ENCODE measurements around the gene EXOC8. TPM values are rescaled to one million over a fixed set of nuclear protein-coding genes. Genes with fewer than 3 reads are reported as not detected.

Gene EXOC8
- total and polyA plus RNA-seq, 2 experiments from 2014 or later, result 3.9 to 14.6 TPM

DNA sequence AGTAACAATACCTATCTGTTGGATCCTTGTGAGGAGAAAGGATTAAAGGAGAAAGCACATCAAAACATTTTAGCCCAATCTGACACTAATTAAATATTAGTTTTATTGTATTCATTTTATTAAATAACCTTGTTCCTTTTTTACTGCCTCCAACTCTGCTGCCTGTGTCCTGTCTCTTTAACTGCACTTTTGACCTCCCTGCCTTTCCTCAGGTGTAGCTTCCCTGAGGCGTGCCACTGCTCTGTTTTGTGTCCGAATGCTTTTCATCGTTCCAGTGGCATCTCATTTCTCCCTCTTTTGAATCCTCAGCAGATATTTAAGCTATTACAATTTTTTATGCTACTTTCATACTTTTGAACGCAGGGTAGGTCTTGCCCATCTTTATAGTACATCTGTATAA, 10.8 kb upstream of the EXOC8 start:
- peaks cover 38% of the 10 kb centered on the region for H3K79me2 ChIP-seq (ENCODE audit: insufficient read depth)
- no peaks in the 10 kb centered on the region for H3K27me3 ChIP-seq (replicated peaks; ENCODE audit: insufficient read depth)
- WGBS, 2 experiments (ENCODE audit: low coverage in 1 of 2, low lambda C conversion rate in 2 of 2, missing lambda C conversion rate in 2 of 2), result 99 to 100% methylated on average over 4 of the region's 4 CpGs
- no peak overlapping the region for H3K27ac ChIP-seq
- TF ChIP-seq EZH2phosphoT487 (IDR thresholded peaks at IDR 0.05; ENCODE audit: insufficient read depth, low read depth), result no peak
- TF ChIP-seq EZH2 (IDR thresholded peaks at IDR 0.05; ENCODE audit: insufficient read depth, poor library complexity, severe bottlenecking), result no peak
- no peak overlapping the region for H3K4me2 ChIP-seq (ENCODE audit: unreplicated experiment)
- no peak overlapping the region for H3K9ac ChIP-seq
- no peaks in the 10 kb centered on the region for H3F3A ChIP-seq (ENCODE audit: insufficient read depth)
- peaks cover 28% of the 10 kb centered on the region for H3K36me3 ChIP-seq (ENCODE audit: low read depth)
- H3K4me3 ChIP-seq, result no peak overlapping the region
- no peak overlapping the region for H2AFZ ChIP-seq
- DNase-seq, result no peak
- no peaks in the 10 kb centered on the region for H3K4me1 ChIP-seq (ENCODE audit: insufficient read depth)
- H3K9me2 ChIP-seq (ENCODE audit: insufficient read depth), result no peaks in the 10 kb centered on the region
- H4K20me1 ChIP-seq (ENCODE audit: insufficient read depth), result no peaks in the 10 kb centered on the region; the same call in 1 of the 2 replicates
- H3K9me3 ChIP-seq (ENCODE audit: low read depth), result no peaks in the 10 kb centered on the region
- in situ Hi-C loops (cut with MboI), result loop anchor here (10.0 kb wide), 1 partner anchor 236 kb away; no protein-coding TSS in a partner anchor

DNA sequence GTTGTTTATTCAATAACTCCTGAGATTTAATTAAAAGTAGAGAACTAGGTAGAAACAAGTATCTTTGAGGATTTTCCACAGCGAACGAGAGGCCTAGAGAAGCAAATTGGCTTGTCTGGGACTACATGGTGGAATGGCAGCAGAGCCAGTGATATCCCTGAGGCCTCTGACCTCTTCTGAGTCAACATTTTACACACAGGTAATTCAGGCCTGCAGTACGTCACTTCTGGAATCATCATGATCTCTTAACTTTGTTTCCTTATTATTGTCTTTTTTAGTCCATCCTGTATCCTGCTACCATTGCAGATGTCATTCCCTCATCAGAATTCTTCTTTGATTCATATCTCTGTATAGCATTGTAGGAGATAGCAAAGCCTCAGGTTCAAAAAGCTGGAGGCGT, 10.3 kb upstream of the EXOC8 start:
- Histone ChIP-seq H2AFZ (no peak overlapping the region), H3K79me2 (ENCODE audit: insufficient read depth) (peaks cover 43% of the 10 kb centered on the region), H3K9me3 (ENCODE audit: low read depth) (no peaks in the 10 kb centered on the region), H3K4me1 (ENCODE audit: insufficient read depth) (no peaks in the 10 kb centered on the region), H3F3A (ENCODE audit: insufficient read depth) (no peaks in the 10 kb centered on the region), H3K36me3 (ENCODE audit: low read depth) (peaks cover 25% of the 10 kb centered on the region), H3K9ac (no peak overlapping the region), H3K4me3 (no peak overlapping the region), H3K4me2 (ENCODE audit: unreplicated experiment) (no peak overlapping the region), H4K20me1 (ENCODE audit: insufficient read depth) (no peaks in the 10 kb centered on the region; the same call in 1 of the 2 replicates), H3K27me3 (replicated peaks; ENCODE audit: insufficient read depth) (no peaks in the 10 kb centered on the region), H3K27ac (no peak overlapping the region), H3K9me2 (ENCODE audit: insufficient read depth) (no peaks in the 10 kb centered on the region)
- no peak for TF ChIP-seq EZH2phosphoT487 (IDR thresholded peaks at IDR 0.05; ENCODE audit: insufficient read depth, low read depth)
- no peak for TF ChIP-seq EZH2 (IDR thresholded peaks at IDR 0.05; ENCODE audit: insufficient read depth, poor library complexity, severe bottlenecking)
- 95 to 96% methylated on average over 4 of the region's 4 CpGs for WGBS, 2 experiments (ENCODE audit: low coverage in 1 of 2, low lambda C conversion rate in 2 of 2, missing lambda C conversion rate in 2 of 2)
- DNase-seq, result no peak
- in situ Hi-C loops (cut with MboI), result loop anchor here (10.0 kb wide), 1 partner anchor 237 kb away; no protein-coding TSS in a partner anchor

DNA sequence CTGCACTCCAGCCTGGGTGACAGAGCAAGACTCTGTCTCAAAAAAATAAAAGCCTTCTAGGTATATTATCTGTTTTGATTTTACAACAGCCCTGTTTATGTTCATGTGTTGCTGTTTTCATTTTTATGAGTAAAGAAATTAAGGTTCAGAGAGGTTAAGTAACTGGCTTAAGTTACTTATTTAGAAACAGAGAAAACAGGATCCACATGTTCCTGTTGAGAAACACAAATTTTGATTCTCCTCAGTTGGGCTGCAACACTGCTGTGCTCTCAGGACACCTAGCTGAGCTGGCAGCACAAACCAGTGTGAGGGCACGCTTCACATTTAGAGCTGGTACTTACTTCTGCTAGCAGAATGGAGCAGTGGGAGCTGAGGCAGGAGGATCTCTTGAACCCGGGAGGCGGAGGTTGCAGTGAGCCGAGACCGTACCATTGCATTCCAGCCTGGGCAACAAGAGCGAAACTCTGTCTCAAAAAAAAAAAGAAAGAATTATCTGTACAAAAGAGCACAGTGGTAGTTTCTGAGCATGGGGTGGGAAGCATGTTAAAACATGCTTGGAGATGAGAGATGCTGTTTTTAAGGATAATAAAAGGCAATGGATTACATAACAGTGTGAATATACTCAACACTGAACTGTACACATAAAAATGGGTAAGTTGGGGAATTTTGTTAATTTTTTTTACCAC, 2.8 kb upstream of the EXOC8 start:
- TF ChIP-seq EZH2phosphoT487 (IDR thresholded peaks at IDR 0.05; ENCODE audit: insufficient read depth, low read depth) (no peak), EZH2 (IDR thresholded peaks at IDR 0.05; ENCODE audit: insufficient read depth, poor library complexity, severe bottlenecking) (no peak)
- WGBS, 2 experiments (ENCODE audit: low coverage in 1 of 2, low lambda C conversion rate in 2 of 2, missing lambda C conversion rate in 2 of 2), result 96 to 98% methylated on average over 6 of the region's 6 CpGs
- Histone ChIP-seq H4K20me1 (ENCODE audit: insufficient read depth) (peaks cover 8% of the 10 kb centered on the region; the same call in 1 of the 2 replicates), H3K36me3 (ENCODE audit: low read depth) (peaks cover 4% of the 10 kb centered on the region; the same call in 1 of the 2 replicates), H3K9me3 (ENCODE audit: low read depth) (no peaks in the 10 kb centered on the region), H3K4me2 (ENCODE audit: unreplicated experiment) (no peak overlapping the region), H2AFZ (no peak overlapping the region), H3K79me2 (ENCODE audit: insufficient read depth) (peaks cover 94% of the 10 kb centered on the region), H3K4me1 (ENCODE audit: insufficient read depth) (peaks cover 18% of the 10 kb centered on the region; the same call in 1 of the 2 replicates), H3K4me3 (no peak overlapping the region), H3K27ac (no peak overlapping the region), H3F3A (ENCODE audit: insufficient read depth) (no peaks in the 10 kb centered on the region), H3K9ac (no peak overlapping the region), H3K27me3 (replicated peaks; ENCODE audit: insufficient read depth) (no peaks in the 10 kb centered on the region), H3K9me2 (ENCODE audit: insufficient read depth) (no peaks in the 10 kb centered on the region)
- no peak for DNase-seq
- in situ Hi-C loops (cut with MboI), result loop anchor here (10.0 kb wide), 1 partner anchor 244 kb away; no protein-coding TSS in a partner anchor

DNA sequence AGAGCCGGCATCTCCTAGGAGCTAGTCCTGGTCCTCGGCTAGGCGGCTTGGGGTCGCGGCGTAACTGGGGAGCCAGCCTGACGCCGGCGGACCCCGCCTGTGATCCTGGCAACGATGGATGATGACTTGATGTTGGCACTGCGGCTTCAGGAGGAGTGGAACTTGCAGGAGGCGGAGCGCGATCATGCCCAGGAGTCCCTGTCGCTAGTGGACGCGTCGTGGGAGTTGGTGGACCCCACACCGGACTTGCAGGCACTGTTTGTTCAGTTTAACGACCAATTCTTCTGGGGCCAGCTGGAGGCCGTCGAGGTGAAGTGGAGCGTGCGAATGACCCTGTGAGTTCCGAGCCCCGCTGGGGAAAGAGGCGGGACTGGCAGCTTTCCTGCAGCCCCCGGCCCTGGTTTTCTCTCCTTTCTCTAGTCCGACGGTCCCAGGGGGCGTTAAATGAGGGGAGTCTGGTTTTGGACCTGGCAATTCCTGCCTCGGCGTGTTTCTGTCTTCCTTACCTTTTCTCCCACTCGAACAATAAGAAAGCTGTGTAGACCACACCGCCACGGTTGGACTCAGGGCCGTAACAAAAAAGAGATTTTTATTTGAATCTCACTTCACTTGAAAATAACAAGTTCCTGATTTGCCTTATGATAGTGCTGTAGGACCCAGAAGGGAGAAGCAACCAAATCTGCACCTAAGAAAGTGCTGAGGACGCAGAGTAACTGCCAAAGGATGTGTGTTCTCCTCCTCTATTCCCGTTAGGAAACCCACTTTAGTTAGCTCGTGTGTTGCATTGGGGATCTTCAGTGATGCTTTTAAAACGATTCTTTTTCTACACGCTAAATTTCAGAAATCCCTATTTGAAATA, 847 bp upstream of the EXOC8 start, which contains the start of gene SPRTN:
TSS of gene SPRTN (plus strand) at position 24 of the 859 bp plus-strand sequence. CDS start at position 115, 91 bp downstream.
- Histone ChIP-seq H3K4me1 (ENCODE audit: insufficient read depth) (peaks cover 37% of the 10 kb centered on the region), H3K9me3 (ENCODE audit: low read depth) (no peaks in the 10 kb centered on the region), H2AFZ (peak within 1 kb of the TSS; percentile 94), H3K4me2 (ENCODE audit: unreplicated experiment) (peak within 1 kb of the TSS; percentile 97), H3K9me2 (ENCODE audit: insufficient read depth) (no peaks in the 10 kb centered on the region), H3K9ac (peak within 1 kb of the TSS; percentile 94), H3F3A (ENCODE audit: insufficient read depth) (no peaks in the 10 kb centered on the region), H3K79me2 (ENCODE audit: insufficient read depth) (peaks cover 94% of the 10 kb centered on the region), H3K36me3 (ENCODE audit: low read depth) (peaks cover 4% of the 10 kb centered on the region; the same call in 1 of the 2 replicates), H3K4me3 (peak within 1 kb of the TSS; percentile 98), H4K20me1 (ENCODE audit: insufficient read depth) (peaks cover 22% of the 10 kb centered on the region; the same call in 1 of the 2 replicates), H3K27ac (peak within 1 kb of the TSS; percentile 98), H3K27me3 (replicated peaks; ENCODE audit: insufficient read depth) (no peaks in the 10 kb centered on the region)
- TF ChIP-seq EZH2 (IDR thresholded peaks at IDR 0.05; ENCODE audit: insufficient read depth, poor library complexity, severe bottlenecking), result no peak
- TF ChIP-seq EZH2phosphoT487 (IDR thresholded peaks at IDR 0.05; ENCODE audit: insufficient read depth, low read depth), result no peak
- in situ Hi-C loops (cut with MboI), result no loop called here
- peak; percentile 49 for DNase-seq
- WGBS, 2 experiments (ENCODE audit: low coverage in 1 of 2, low lambda C conversion rate in 2 of 2, missing lambda C conversion rate in 2 of 2), result 1 to 2% methylated on average over 39 to 43 of the region's 43 CpGs
